Naive thymus-derived CD4-positive, alpha-beta T cell (primary cell): Measurements from ENCODE around the gene SCYL2. TPM values are rescaled to one million over a fixed set of nuclear protein-coding genes. Genes with fewer than 3 reads are reported as not detected.
A peak's percentile ranks its signal among the peaks of the same experiment; 100 is the strongest.
"Not testable (repeated sequence)": the region's sequence is repeated elsewhere in the genome, so short reads cannot be mapped to it uniquely, and the experiment has no call there.

Source experiments
- ATAC-seq: fragments of 150-1000 bp; cut with Tn5 transposase; 2 replicates; pipeline ENCODE4 v1.10.0; 2021; ENCODE audit warnings: mild to moderate bottlenecking, moderate library complexity
- CTCF ChIA-PET: fragments of 350-600 bp; sonication (Branson Sonifier 250); formaldehyde crosslinking; loops from one replicate; lab custom pipeline; 2021; ENCODE audit warnings: antibody characterized with exemption; lab: Charles Lee
- POLR2A ChIA-PET: fragments of 350-600 bp; sonication (Branson Sonifier 250); formaldehyde crosslinking; loops from one replicate; lab custom pipeline; 2021; ENCODE audit warnings: antibody characterized with exemption, inconsistent platforms; lab: Charles Lee
- DNase-seq, 9 donors: peaks; one replicate each; pipeline versions ENCODE4 v3.0.0 to v3.0.0-alpha.2; 2020 to 2022; ENCODE audit warnings: mixed read lengths in 1 of 9
- H3K27ac ChIP-seq: one replicate; pipeline ENCODE4 v1.7.0; 2013; ENCODE audit warnings: mild to moderate bottlenecking, low read depth, low read length, moderate library complexity
- H3K27me3 ChIP-seq, 2 donors: one replicate each; pipeline ENCODE4 v1.7.0; 2013; ENCODE audit warnings: low read length in 2 of 2, mild to moderate bottlenecking in 2 of 2, moderate library complexity in 2 of 2; ENCODE audit not compliant: control insufficient read depth in 2 of 2, insufficient read depth in 2 of 2
- H3K36me3 ChIP-seq, 3 experiments: 1 replicate in 2 of 3; 2 replicates in 1 of 3; pipeline ENCODE4 v1.7.0; 2013; ENCODE audit warnings: low read length in 3 of 3, mild to moderate bottlenecking in 3 of 3, moderate library complexity in 1 of 3; ENCODE audit not compliant: insufficient read depth in 3 of 3, control insufficient read depth in 2 of 3
- H3K4me1 ChIP-seq, 2 donors: one replicate each; pipeline ENCODE4 v1.7.0; 2013; ENCODE audit warnings: low read length in 2 of 2, mild to moderate bottlenecking in 2 of 2, moderate library complexity in 1 of 2; ENCODE audit not compliant: control insufficient read depth in 2 of 2, insufficient read depth in 2 of 2
- H3K4me3 ChIP-seq: 2 replicates; pipeline ENCODE4 v1.7.0; 2013; ENCODE audit warnings: mild to moderate bottlenecking, low read length
- H3K9me3 ChIP-seq, 3 experiments: 1 replicate in 2 of 3; 2 replicates in 1 of 3; pipeline ENCODE4 v1.7.0; 2013; ENCODE audit warnings: low read length in 3 of 3; ENCODE audit not compliant: control insufficient read depth in 2 of 3
- H3K27ac Mint-ChIP-seq, 9 donors: one replicate each; pipeline ENCODE4 v1.8.0; 2020 to 2022; ENCODE audit warnings: mixed read lengths in 9 of 9, mild to moderate bottlenecking in 8 of 9, moderate library complexity in 5 of 9, inconsistent platforms in 2 of 9
- H3K27me3 Mint-ChIP-seq, 5 donors: one replicate each; pipeline ENCODE4 v1.8.0; 2021 to 2022; ENCODE audit warnings: mixed read lengths in 5 of 5, mild to moderate bottlenecking in 1 of 5
- H3K36me3 Mint-ChIP-seq, 5 donors: one replicate each; pipeline ENCODE4 v1.8.0; 2020 to 2022; ENCODE audit warnings: mixed read lengths in 5 of 5, mild to moderate bottlenecking in 3 of 5, inconsistent platforms in 1 of 5
- H3K4me1 Mint-ChIP-seq, 7 donors: one replicate each; pipeline ENCODE4 v1.8.0; 2020 to 2022; ENCODE audit warnings: mixed read lengths in 7 of 7, mild to moderate bottlenecking in 3 of 7, inconsistent platforms in 1 of 7
- H3K4me3 Mint-ChIP-seq, 10 donors: one replicate each; pipeline ENCODE4 v1.8.0; 2020 to 2022; ENCODE audit warnings: mild to moderate bottlenecking in 10 of 10, mixed read lengths in 10 of 10, moderate library complexity in 6 of 10, inconsistent platforms in 2 of 10
- H3K9me3 Mint-ChIP-seq, 11 donors: one replicate each; pipeline ENCODE4 v1.8.0; 2020 to 2022; ENCODE audit warnings: mixed read lengths in 11 of 11, mild to moderate bottlenecking in 4 of 11, inconsistent platforms in 1 of 11, moderate library complexity in 1 of 11
- intact Hi-C, 2 donors: fragments of 100-400 bp; cut with micrococcal nuclease; formaldehyde crosslinking; loops; one replicate each; pipeline ENCODE4 v1.15.1; 2023
- polyA plus RNA-seq, 2 donors: library from polyadenylated mRNA; unstranded; fragments of 300-500 nt; fragmentation: Illumina TruSeq; gene quantifications; one replicate each; pipeline ENCODE4 v1.2.3, GENCODE V29; 2021
- total RNA-seq, 6 experiments: library from RNA in 5 of 6; stranded (reverse) in 5 of 6; gene quantifications; 1 replicate in 5 of 6; 2 replicates in 1 of 6; pipeline ENCODE4 v1.2.3 and lab custom pipeline; 2021 to 2026

The SCYL2 gene
- 10 to 100 TPM; 32.6 to 49.4 (median 42.3) TPM for total RNA-seq
- polyA plus RNA-seq = 10 to 100 TPM; 18.9 to 25.2 TPM
- 48.7 reads per million, percentile 71 among the genes with 10 or more reads in this experiment for total RNA-seq (lab: John Stamatoyannopoulos, UW)

- POLR2A ChIA-PET = interaction anchor here (0.9 to 3.0 kb wide), 5 partner anchors 16 to 67 kb away, joined by 3 to 23 read pairs (median 4); partner anchors contain the start of gene ACTR6
- peaks cover 0 to 6% (median 0%) of the 10 kb centered on the region in 3 experiments for H3K36me3 ChIP-seq
- peak within 1 kb of the TSS; percentile 96 for H3K27ac ChIP-seq
- CTCF ChIA-PET = interaction anchor here (1.2 kb wide), 1 partner anchor 46 kb away, joined by 3 read pairs; no protein-coding TSS in a partner anchor
- ATAC-seq = peak; percentile 95
- peaks cover 0 to 5% (median 0%) of the 10 kb centered on the region in 5 donors for H3K36me3 Mint-ChIP-seq
- peaks cover 18 to 54% (median 33%) of the 10 kb centered on the region in 7 donors for H3K4me1 Mint-ChIP-seq
- H3K4me3 Mint-ChIP-seq = peak within 1 kb of the TSS; percentile 94 to 100 (median 98)
- no peaks in the 10 kb centered on the region for H3K27me3 Mint-ChIP-seq
- peak; percentile 94 to 99 (median 97) for DNase-seq
- peaks cover 11 to 19% of the 10 kb centered on the region in 2 donors for H3K4me1 ChIP-seq
- peaks cover 0 to 5% (median 0%) of the 10 kb centered on the region in 11 donors for H3K9me3 Mint-ChIP-seq
- intact Hi-C loops = loop anchor here (1.0 to 5.0 kb wide), 12 partner anchors 65 to 1853 kb away; partner anchors contain the start of genes ACTR6 (in 2 of the 2), BLTP3B (in 2 of the 2), UTP20 (in 2 of the 2) and GAS2L3 (in 1 of the 2)
- H3K9me3 ChIP-seq = no peaks in the 10 kb centered on the region
- H3K4me3 ChIP-seq = peak within 1 kb of the TSS; percentile 98
- H3K27me3 ChIP-seq = no peaks in the 10 kb centered on the region
- H3K27ac Mint-ChIP-seq = peak within 1 kb of the TSS; percentile 89 to 100 (median 98)
These were observed at the start of gene SCYL2, which contains the start of gene DEPDC4 for GRCh38 chr12:100266835-100267602. Gene SCYL2, plus strand, starts transcription at chr12:100267177. Its CDS starts 15,794 bp downstream, at chr12:100282971. Gene DEPDC4, minus strand, starts transcription at chr12:100267079. Its CDS starts 3 bp downstream, at chr12:100267076.

GRCh38 chr12:100219328-100220109, 47.5 kb upstream of the SCYL2 start:
- peaks cover 2 to 31% (median 13%) of the 10 kb centered on the region in 5 donors for H3K36me3 Mint-ChIP-seq
- ChIA-PET POLR2A (no interaction called here), CTCF (no interaction called here)
- Histone ChIP-seq H3K4me1 (no peaks in the 10 kb centered on the region), H3K27ac (no peak overlapping the region), H3K36me3 (peaks cover 11 to 72% (median 18%) of the 10 kb centered on the region in 3 experiments), H3K9me3 (no peaks in the 10 kb centered on the region), H3K4me3 (no peak overlapping the region), H3K27me3 (no peaks in the 10 kb centered on the region)
- H3K27ac Mint-ChIP-seq = no peak overlapping the region
- intact Hi-C loops = no loop called here
- DNase-seq (no peak), ATAC-seq (no peak)
- no peaks in the 10 kb centered on the region for H3K27me3 Mint-ChIP-seq
- peaks cover 0 to 2% (median 0%) of the 10 kb centered on the region in 7 donors for H3K4me1 Mint-ChIP-seq
- no peak overlapping the region for H3K4me3 Mint-ChIP-seq
- H3K9me3 Mint-ChIP-seq = no peaks in the 10 kb centered on the region

- CTCF ChIA-PET = interaction anchor here (0.7 to 1.3 kb wide), 2 partner anchors 34 to 46 kb away, joined by 3 read pairs; no protein-coding TSS in a partner anchor
- no peak overlapping the region for H3K4me3 ChIP-seq
- Mint-ChIP-seq H3K4me1 (peaks cover 0 to 2% (median 0%) of the 10 kb centered on the region in 7 donors), H3K27ac (no peak overlapping the region), H3K27me3 (no peaks in the 10 kb centered on the region), H3K36me3 (peaks cover 2 to 26% (median 10%) of the 10 kb centered on the region in 5 donors), H3K4me3 (no peak overlapping the region), H3K9me3 (no peaks in the 10 kb centered on the region)
- H3K27ac ChIP-seq = no peak overlapping the region
- no peaks in the 10 kb centered on the region for H3K9me3 ChIP-seq
- H3K27me3 ChIP-seq = no peaks in the 10 kb centered on the region
- peaks cover 4 to 69% (median 11%) of the 10 kb centered on the region in 3 experiments for H3K36me3 ChIP-seq
- POLR2A ChIA-PET = interaction anchor here (1.1 kb wide), 1 partner anchor 8 kb away, joined by 3 read pairs; no protein-coding TSS in a partner anchor
- DNase-seq (no peak), ATAC-seq (no peak)
- intact Hi-C loops = no loop called here
- no peaks in the 10 kb centered on the region for H3K4me1 ChIP-seq
These were observed 45.5 kb upstream of the SCYL2 start for GRCh38 chr12:100221523-100221922.

GRCh38 chr12:100222173-100222572, 44.8 kb upstream of the SCYL2 start:
- H3K27me3 Mint-ChIP-seq = not testable (repeated sequence)

GRCh38 chr12:100225491-100225890, 41.5 kb upstream of the SCYL2 start:
- no peak overlapping the region for H3K4me3 ChIP-seq
- H3K9me3 ChIP-seq = no peaks in the 10 kb centered on the region
- H3K27me3 ChIP-seq = no peaks in the 10 kb centered on the region
- Mint-ChIP-seq H3K27ac (no peak overlapping the region), H3K4me3 (no peak overlapping the region), H3K27me3 (no peaks in the 10 kb centered on the region), H3K4me1 (no peaks in the 10 kb centered on the region), H3K9me3 (no peaks in the 10 kb centered on the region), H3K36me3 (peaks cover 2 to 17% (median 10%) of the 10 kb centered on the region in 5 donors)
- POLR2A ChIA-PET = no interaction called here
- no peaks in the 10 kb centered on the region for H3K4me1 ChIP-seq
- no peak for DNase-seq
- intact Hi-C loops = no loop called here
- CTCF ChIA-PET = no interaction called here
- no peak overlapping the region for H3K27ac ChIP-seq
- peaks cover 0 to 39% (median 5%) of the 10 kb centered on the region in 3 experiments for H3K36me3 ChIP-seq
- no peak for ATAC-seq

More at GRCh38 chr12:100222173-100222572, 44.8 kb upstream of the SCYL2 start:
- H3K4me1 ChIP-seq, CTCF ChIA-PET, H3K4me3 ChIP-seq, H3K27me3 ChIP-seq, DNase-seq, H3K27ac ChIP-seq, H3K4me1 Mint-ChIP-seq, POLR2A ChIA-PET, ATAC-seq, H3K9me3 Mint-ChIP-seq, H3K4me3 Mint-ChIP-seq, H3K9me3 ChIP-seq, intact Hi-C loops: not testable (repeated sequence)
- Mint-ChIP-seq H3K27ac (peak overlapping the region in 1 of 9 donors; percentile 74), H3K36me3 (peaks cover 2 to 26% (median 10%) of the 10 kb centered on the region in 5 donors)
- H3K36me3 ChIP-seq = peaks cover 4 to 69% (median 11%) of the 10 kb centered on the region in 3 experiments

GRCh38 chr12:100229036-100229635, 37.8 kb upstream of the SCYL2 start:
- Mint-ChIP-seq H3K27ac (no peak overlapping the region), H3K9me3 (no peaks in the 10 kb centered on the region), H3K4me1 (no peaks in the 10 kb centered on the region), H3K4me3 (no peak overlapping the region), H3K36me3 (peaks cover 0 to 5% (median 5%) of the 10 kb centered on the region in 5 donors), H3K27me3 (no peaks in the 10 kb centered on the region)
- POLR2A ChIA-PET = interaction anchor here (1.0 kb wide), 1 partner anchor 8 kb away, joined by 3 read pairs; no protein-coding TSS in a partner anchor
- CTCF ChIA-PET = no interaction called here
- ATAC-seq = no peak
- Histone ChIP-seq H3K4me3 (no peak overlapping the region), H3K27me3 (no peaks in the 10 kb centered on the region), H3K4me1 (no peaks in the 10 kb centered on the region), H3K27ac (no peak overlapping the region), H3K9me3 (no peaks in the 10 kb centered on the region), H3K36me3 (peaks cover 0 to 15% (median 0%) of the 10 kb centered on the region in 3 experiments)
- intact Hi-C loops = no loop called here
- DNase-seq = no peak
